Measurements from ENCODE around the gene LIN28B. TPM values are rescaled to one million over a fixed set of nuclear protein-coding genes. Genes with fewer than 3 reads are reported as not detected.
"Not testable (repeated sequence)": the region's sequence is repeated elsewhere in the genome, so short reads cannot be mapped to it uniquely, and the experiment has no call there.

Gene LIN28B
- total and polyA plus RNA-seq, 3 donors from 2014 or later = 5.7 to 7.3 (median 6.7) TPM

DNA sequence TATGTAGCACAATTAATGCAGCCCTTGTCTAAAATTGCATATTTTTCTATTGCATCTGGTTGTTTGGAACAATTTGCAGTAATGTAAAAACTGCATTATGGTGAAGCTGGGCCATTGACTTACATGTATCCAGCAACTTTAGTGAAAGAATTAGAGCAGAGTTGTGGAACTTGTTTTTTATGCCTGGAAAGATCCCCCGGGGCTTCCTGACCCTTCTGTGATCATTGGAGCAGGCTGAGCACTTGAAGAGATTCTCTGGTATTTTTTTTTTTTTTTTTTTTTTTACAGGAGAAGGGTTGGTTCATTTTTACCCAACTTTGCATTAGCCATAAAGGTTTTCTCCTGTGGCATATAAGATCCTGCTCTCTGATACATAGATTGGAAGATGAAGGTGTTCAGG is 45.0 kb downstream of the LIN28B start:
- TF ChIP-seq POLR2A (IDR thresholded peaks at IDR 0.05) = no peak
- TF ChIP-seq, protein P1, sequence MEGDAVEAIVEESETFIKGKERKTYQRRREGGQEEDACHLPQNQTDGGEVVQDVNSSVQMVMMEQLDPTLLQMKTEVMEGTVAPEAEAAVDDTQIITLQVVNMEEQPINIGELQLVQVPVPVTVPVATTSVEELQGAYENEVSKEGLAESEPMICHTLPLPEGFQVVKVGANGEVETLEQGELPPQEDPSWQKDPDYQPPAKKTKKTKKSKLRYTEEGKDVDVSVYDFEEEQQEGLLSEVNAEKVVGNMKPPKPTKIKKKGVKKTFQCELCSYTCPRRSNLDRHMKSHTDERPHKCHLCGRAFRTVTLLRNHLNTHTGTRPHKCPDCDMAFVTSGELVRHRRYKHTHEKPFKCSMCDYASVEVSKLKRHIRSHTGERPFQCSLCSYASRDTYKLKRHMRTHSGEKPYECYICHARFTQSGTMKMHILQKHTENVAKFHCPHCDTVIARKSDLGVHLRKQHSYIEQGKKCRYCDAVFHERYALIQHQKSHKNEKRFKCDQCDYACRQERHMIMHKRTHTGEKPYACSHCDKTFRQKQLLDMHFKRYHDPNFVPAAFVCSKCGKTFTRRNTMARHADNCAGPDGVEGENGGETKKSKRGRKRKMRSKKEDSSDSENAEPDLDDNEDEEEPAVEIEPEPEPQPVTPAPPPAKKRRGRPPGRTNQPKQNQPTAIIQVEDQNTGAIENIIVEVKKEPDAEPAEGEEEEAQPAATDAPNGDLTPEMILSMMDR (IDR thresholded peaks at IDR 0.05) = no peak
- H3K4me1 ChIP-seq = no peaks in the 10 kb centered on the region
- no peak overlapping the region for H3K4me3 ChIP-seq
- no peaks in the 10 kb centered on the region for H3K36me3 ChIP-seq (ENCODE audit: low read depth, missing control alignments)
- no peak for DNase-seq
- H3K27ac ChIP-seq = no peak overlapping the region
- H3K27me3 ChIP-seq = no peaks in the 10 kb centered on the region
- intact Hi-C loops (cut with DNase I; ENCODE audit: low total_unique reads) = no loop called here
- WGBS, 2 donors = 39 to 43% methylated on average over 1 of the region's 1 CpG
- no peaks in the 10 kb centered on the region for H3K9me3 ChIP-seq

DNA sequence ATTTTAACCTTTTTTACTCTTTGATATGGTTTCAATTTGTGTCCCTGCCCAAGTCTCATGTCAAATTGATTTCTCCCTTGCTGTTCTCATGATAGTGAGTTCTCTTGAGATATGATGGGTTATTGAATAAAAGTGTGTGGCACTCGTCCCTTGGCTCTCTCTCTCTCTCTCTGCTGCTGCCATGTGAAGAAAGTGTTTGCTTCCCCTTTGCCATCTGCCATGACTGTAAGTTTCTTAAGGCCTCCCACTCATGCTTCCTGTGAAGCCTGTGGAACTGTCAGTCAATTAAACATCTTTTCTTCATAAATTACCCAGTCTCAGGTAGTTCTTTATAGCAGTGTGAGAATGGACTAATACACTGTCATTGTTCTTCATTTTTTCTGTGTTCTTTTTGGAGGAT is 48.5 kb downstream of the LIN28B start:
- 70 to 80% methylated on average over 1 of the region's 1 CpG for WGBS, 2 donors
- DNase-seq = no peak

DNA sequence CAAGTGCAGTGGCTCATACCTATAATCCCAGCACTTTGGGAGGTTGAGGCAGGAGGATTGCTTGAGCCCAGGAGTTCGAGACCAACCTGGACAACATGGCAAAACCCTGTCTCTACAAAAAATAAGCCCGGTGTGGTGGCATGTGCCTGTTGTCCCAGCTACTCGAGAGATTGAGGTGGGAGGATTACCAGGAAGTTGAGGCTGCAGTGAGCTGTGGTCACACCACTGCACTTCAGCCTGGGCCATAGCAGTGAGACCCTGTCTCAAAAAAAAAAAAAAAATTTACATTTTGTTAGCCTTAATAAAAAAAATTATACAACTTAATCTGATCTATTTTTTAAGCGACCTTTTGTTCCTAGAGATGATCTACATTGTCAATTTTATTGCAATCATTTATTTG is 56.6 kb downstream of the LIN28B start:
- H3K27me3 ChIP-seq; intact Hi-C loops (cut with DNase I; ENCODE audit: low total_unique reads); H3K9me3 ChIP-seq; H3K27ac ChIP-seq; H3K36me3 ChIP-seq (ENCODE audit: low read depth, missing control alignments); DNase-seq; H3K4me3 ChIP-seq; H3K4me1 ChIP-seq: not testable (repeated sequence)
- WGBS, 2 donors = 86 to 96% methylated on average over 4 of the region's 4 CpGs

More for the DNA sequence above, 48.5 kb downstream of the LIN28B start:
- TF ChIP-seq, protein P1 (IDR thresholded peaks at IDR 0.05) = no peak
- no peak for TF ChIP-seq POLR2A (IDR thresholded peaks at IDR 0.05)
- Histone ChIP-seq H3K4me3 (no peak overlapping the region), H3K27me3 (no peaks in the 10 kb centered on the region), H3K36me3 (ENCODE audit: low read depth, missing control alignments) (no peaks in the 10 kb centered on the region), H3K9me3 (no peaks in the 10 kb centered on the region), H3K4me1 (no peaks in the 10 kb centered on the region), H3K27ac (no peak overlapping the region)
- intact Hi-C loops (cut with DNase I; ENCODE audit: low total_unique reads) = no loop called here

DNA sequence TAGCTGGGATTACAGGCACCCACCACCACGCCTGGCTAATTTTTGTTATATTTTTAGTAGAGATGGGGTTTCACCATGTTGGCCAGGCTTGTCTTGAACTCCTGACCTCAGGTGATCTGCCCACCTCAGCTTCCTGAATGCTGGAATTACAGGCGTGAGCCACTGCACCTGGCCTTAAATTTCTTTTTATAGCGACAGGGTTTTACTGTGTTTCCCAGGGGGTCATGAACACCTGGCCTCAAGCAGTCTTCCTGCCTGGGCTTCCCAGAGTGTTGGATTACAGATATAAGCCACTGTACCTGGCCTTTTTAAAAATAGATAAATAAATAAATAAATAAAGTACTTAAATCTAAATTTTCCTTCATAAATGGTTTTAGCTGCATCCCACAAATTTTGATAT is 57.5 kb downstream of the LIN28B start:
- Histone ChIP-seq H3K27ac (no peak overlapping the region), H3K4me3 (no peak overlapping the region), H3K4me1 (no peaks in the 10 kb centered on the region), H3K27me3 (no peaks in the 10 kb centered on the region), H3K9me3 (no peaks in the 10 kb centered on the region), H3K36me3 (ENCODE audit: low read depth, missing control alignments) (no peaks in the 10 kb centered on the region)
- WGBS, 2 donors = 82 to 86% methylated on average over 3 of the region's 3 CpGs
- DNase-seq = no peak
- TF ChIP-seq, protein P1 (IDR thresholded peaks at IDR 0.05) = no peak
- no peak for TF ChIP-seq POLR2A (IDR thresholded peaks at IDR 0.05)
- intact Hi-C loops (cut with DNase I; ENCODE audit: low total_unique reads) = no loop called here

DNA sequence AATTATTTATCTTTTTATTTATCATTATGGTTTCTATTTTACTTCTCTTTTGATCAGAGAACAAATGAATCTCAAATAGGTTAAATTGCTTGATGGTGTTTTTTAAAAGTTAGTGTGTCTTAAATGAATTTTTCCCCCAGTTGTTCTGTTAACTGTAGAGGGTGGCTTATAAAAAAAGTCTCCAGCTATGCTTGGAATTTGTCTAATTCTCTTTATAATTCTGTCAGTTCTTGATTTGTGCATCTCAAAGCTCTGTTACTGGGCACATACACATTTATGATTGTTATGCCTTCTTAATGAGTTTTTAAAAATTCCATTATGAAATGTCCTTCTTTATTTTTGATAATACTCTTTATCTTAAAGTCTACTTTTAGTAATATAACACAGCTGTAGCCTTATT is 58.0 kb downstream of the LIN28B start:
- Histone ChIP-seq H3K27me3 (no peaks in the 10 kb centered on the region), H3K4me3 (no peak overlapping the region), H3K9me3 (no peaks in the 10 kb centered on the region), H3K27ac (no peak overlapping the region), H3K36me3 (ENCODE audit: low read depth, missing control alignments) (no peaks in the 10 kb centered on the region), H3K4me1 (no peaks in the 10 kb centered on the region)
- no peak for TF ChIP-seq POLR2A (IDR thresholded peaks at IDR 0.05)
- intact Hi-C loops (cut with DNase I; ENCODE audit: low total_unique reads) = no loop called here
- no peak for DNase-seq

DNA sequence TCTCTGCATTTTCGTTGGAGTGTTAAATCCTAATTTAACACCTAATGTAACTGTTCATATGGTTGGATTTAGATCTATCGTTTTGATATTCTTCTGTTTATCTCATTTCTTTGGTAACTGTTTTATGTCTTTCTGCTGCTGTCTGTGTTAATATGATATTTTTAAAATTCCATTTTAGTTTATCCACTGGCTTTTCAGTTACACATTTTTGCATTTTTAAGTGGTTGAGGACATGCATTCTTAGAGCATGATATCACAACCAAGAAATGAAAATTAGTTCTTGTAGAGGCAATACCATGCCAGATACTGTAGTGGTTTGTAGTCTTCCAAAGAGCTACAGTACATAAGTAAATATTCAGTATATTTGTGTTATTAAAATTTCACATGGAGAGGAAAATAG is 58.6 kb downstream of the LIN28B start:
- H3K9me3 ChIP-seq = no peaks in the 10 kb centered on the region
- H3K27me3 ChIP-seq = no peaks in the 10 kb centered on the region
- intact Hi-C loops (cut with DNase I; ENCODE audit: low total_unique reads) = no loop called here
- no peaks in the 10 kb centered on the region for H3K4me1 ChIP-seq
- no peaks in the 10 kb centered on the region for H3K36me3 ChIP-seq (ENCODE audit: low read depth, missing control alignments)
- no peak overlapping the region for H3K27ac ChIP-seq
- H3K4me3 ChIP-seq = no peak overlapping the region
- WGBS, 2 donors = 50 to 55% methylated on average over 2 of the region's 2 CpGs
- TF ChIP-seq, protein P1 (IDR thresholded peaks at IDR 0.05) = no peak
- no peak for TF ChIP-seq POLR2A (IDR thresholded peaks at IDR 0.05)
- DNase-seq = no peak
